ENCODE measurements around the gene MLANA. TPM values are rescaled to one million over a fixed set of nuclear protein-coding genes. Genes with fewer than 3 reads are reported as not detected.

MLANA gene
- total RNA-seq, 1 donor from 2014 or later: not detected

DNA sequence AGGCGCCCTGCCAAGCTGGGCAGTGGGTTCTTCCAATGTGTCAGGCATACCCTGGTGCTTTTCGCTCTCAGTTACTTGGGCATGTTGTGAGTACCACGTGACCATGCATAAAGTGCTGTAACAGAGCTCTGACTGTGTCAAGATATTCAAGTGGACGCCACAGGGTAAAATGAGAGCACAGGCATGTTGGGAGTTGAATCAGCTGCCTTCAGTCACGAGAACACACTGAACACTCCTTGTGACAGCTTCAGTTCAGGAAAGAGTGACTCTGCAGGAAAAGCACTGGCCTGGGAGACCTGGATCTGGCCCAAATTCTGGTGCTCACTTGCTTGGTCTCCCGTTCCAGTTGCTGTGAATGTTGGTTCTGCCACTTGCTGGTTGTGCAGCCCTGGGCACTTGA, 5.1 kb downstream of the MLANA start:
- DNase-seq (ENCODE audit: low spot score): no peak
- intact Hi-C loops (cut with DNase I): no loop called here

DNA sequence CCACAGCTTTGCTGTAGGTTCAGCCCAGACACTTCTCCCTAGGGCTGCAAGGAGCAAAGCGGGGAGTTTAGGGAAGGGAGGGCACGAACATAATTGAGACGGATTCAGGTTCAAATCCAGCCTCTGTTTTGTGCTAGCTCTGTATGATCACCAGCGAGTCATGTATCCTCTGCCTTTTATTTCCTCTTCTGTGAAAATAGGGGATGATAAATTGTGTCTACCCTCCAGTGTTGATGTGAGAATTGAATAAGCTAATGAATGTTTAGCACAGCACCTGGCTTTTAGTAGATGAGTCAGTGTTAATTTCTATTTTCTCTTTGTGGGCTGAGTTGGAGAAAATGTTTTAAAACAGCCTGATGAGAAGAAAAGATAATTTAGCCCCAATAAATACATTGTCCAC, 6.2 kb downstream of the MLANA start:
- intact Hi-C loops (cut with DNase I): no loop called here
- no peak for DNase-seq (ENCODE audit: low spot score)

DNA sequence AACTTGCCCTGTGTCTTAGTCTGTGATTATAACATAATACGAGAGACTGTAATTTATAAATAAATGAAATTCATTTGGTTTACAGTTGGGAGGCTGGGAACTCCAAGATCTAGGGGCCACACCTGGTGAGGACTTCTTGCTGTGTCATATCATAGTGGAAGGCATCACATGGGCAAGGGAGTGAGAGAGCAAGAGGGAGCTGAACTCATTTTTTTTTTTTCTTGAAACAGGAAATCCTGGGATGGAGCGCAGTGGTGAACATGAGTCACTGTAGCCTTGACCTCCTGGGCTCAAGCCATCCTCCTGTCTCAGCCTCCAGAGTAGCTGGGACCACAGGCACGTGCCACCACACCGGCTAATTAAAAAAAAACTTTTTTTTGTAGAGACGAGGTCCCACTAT, 7.2 kb downstream of the MLANA start:
- intact Hi-C loops (cut with DNase I): no loop called here
- DNase-seq (ENCODE audit: low spot score): no peak

DNA sequence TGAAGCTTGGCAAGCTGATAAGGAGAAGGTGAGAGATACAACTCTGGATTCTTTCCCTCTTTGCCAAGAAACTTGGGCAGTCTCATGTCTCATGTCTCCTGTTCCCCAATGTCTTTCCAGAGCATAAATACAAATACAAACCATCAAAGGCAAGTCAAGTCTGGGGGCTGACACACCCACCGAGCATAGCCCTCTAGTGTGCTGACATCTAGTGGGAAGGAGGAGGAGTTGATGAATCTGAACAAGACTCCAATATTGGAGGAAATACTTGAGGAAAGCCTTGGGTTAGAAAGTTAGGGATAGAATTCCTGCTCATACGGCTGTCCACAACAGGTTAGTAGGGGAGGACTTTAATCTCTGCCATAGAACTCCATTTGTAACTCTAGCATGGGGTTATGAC, 8.6 kb downstream of the MLANA start:
- DNase-seq (ENCODE audit: low spot score): no peak
- intact Hi-C loops (cut with DNase I): no loop called here

DNA sequence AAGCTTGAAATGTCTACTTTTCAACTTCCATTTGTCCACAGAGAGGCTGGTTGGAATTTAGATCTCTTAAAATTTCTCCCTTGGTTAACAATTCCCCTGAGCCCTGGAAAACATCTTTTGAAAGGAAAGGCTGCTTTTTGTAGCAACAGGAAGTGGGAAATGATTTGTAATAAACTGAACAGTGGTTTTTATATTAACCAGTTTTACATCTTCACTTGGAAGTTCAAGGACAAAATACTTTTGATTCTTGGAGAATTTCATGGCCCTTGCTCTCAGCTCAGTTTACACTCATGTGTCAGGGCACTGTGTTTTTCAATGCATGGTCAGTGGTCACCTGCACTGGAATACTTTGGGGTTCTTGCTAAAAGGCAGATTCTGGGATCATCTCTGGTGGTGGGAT, 9.9 kb downstream of the MLANA start:
- DNase-seq (ENCODE audit: low spot score): no peak
- intact Hi-C loops (cut with DNase I): no loop called here

DNA sequence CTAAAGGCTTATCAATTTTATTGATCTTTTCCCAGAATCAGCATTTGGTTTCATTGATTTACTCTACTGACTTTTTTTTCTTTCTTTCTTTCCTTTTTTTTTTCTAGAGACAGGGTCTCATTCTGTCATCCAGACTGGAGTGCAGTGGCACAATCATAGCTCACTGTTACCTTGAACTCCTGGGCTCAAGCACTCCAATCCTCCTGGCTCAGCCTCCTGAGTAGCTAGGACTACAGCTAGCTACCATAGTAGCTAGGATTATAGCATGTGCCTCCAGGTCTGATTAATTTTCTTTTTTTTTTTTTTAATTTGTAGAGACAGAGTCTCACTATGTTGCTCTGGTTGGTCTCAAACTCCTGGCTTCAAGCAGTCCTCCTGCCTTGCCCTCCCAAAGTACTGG, 11.7 kb downstream of the MLANA start:
- DNase-seq (ENCODE audit: low spot score): no peak
- intact Hi-C loops (cut with DNase I): no loop called here

DNA sequence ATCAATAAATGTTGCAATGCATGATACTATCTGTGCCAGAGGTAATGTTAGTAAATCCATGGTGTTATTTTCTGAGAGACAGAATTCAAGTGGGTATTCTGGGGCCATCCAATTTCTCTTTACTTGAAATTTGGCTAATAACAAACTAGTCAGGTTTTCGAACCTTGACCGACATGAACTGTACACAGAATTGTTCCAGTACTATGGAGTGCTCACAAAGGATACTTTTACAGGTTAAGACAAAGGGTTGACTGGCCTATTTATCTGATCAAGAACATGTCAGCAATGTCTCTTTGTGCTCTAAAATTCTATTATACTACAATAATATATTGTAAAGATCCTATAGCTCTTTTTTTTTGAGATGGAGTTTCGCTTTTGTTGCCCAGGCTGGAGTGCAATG, 18.2 kb downstream of the MLANA start:
- DNase-seq (ENCODE audit: low spot score): no peak
- intact Hi-C loops (cut with DNase I): no loop called here

DNA sequence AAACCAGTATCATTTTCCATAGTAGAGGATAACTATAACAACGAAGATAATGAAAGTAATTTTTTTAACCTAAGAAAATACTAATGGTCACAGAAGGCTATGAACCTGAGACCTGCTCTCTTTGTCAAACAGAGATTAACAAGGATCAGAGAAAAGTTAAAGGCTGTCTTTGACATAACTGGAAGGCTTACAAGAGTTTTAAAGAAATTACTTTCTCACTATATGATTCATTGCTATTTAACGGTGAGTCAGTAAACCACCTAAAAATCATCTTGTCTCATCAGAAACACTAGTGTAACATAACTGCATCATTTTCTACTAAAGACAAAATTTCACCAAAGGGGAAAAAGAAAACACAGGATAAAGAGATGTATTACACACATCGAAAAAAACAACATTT, 19.3 kb downstream of the MLANA start:
- intact Hi-C loops (cut with DNase I): no loop called here
- no peak for DNase-seq (ENCODE audit: low spot score)

DNA sequence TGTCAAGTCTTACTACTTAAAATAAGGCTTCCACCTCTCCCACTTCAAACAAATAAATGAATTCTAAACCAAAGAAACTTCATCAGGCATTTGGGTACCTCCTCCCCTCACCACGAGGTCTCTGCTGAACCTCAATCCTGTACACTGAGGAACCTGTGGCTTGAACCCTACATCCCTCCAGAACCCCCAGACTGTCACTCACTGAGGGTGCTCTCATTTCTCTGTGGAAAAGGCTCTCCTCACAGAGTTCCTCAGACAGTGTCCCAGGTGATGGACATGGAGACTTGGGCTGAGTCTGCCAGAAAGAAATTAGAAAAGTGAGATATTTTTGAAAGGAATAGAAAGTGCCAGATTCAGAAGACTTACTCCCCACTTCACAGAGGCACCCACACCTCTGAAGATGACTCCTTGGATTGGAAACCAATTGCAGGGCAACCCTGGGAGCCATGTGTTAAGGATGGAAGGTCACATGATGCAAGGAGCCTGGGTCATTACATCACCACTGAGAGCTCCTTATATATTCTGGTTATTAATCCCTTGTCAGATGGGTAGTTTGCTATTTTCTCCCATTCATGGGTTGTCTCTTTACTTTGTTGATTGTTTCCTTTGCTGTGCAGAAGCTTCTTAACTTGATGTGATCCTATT, 19.8 kb downstream of the MLANA start:
- intact Hi-C loops (cut with DNase I): no loop called here
- DNase-seq (ENCODE audit: low spot score): no peak

DNA sequence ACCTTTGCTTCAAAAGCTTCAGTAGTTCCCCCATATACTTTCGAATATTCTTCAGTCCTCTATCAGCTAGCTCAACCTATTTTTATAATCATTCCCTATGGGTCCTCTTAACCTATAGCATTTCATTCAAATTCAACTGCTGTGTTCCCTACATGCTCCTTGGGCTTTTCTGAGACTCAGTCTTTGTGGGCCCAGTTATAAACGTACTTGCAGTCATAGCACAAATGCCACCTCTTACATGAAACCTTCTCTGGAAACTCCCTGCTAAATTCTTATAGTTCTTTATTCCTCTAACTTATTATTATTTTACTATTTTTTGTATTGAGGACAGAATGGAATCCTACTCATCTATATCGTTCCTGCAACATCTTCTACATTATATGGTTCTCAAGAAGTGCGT, 24.7 kb downstream of the MLANA start:
- intact Hi-C loops (cut with DNase I): no loop called here
- DNase-seq (ENCODE audit: low spot score): no peak

DNA sequence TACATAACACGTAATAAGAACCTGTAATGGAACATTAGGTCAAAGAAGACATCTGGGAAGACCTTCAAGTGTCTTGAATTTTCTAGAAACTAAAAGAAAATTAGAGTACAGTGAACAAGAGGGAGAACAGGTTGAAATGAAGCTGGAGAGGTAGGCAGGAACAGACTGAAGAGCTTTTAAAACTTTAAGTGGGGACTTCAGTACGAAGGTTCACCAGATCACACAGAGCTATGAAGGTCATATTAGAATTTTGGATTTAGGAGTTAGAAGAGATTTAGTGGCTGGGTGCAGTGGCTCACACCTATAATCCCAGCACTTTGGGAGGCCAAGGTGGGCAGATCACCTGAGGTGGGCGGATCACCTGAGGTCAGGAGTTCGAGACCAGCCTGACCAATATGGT, 26.6 kb downstream of the MLANA start:
- intact Hi-C loops (cut with DNase I): no loop called here
- DNase-seq (ENCODE audit: low spot score): no peak

DNA sequence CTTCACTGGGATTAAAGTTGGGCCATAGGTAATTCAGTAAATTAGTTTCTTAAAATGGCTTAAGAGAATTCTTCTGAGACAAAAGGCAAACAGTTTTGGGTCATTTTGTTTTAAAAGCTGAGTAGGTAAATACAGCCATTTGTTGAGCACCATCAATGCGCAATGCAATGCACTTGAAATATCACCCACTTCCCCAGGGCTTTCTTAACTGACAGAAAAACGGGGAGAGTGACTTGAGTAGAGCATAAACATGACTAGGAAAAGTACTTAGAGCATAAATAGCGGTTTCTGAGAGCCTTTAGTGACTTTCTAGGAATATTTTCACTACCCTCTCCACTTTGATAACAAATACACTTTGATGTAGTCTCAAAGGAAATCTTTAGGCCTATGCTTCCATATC, 27.2 kb downstream of the MLANA start:
- intact Hi-C loops (cut with DNase I): no loop called here
- DNase-seq (ENCODE audit: low spot score): no peak

DNA sequence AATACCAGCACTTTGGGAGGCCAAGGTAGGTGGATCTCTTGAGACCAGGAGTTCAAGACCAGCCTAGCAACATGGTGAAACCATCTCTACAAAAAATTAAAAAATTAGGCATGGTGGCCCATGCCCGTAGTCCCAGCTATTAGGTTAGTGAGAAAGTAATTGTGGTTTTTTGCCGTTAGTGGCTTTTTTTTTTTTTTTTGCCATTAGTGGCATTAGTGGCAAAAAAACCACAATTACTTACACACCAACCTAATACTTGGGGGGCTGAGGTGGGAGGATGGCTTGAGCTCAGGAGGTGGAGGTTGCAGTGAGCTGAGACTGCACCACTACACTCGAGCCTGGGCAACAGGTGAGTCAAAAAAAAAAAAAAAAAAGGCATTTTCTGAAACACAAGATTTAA, 27.8 kb downstream of the MLANA start:
- intact Hi-C loops (cut with DNase I): no loop called here

DNA sequence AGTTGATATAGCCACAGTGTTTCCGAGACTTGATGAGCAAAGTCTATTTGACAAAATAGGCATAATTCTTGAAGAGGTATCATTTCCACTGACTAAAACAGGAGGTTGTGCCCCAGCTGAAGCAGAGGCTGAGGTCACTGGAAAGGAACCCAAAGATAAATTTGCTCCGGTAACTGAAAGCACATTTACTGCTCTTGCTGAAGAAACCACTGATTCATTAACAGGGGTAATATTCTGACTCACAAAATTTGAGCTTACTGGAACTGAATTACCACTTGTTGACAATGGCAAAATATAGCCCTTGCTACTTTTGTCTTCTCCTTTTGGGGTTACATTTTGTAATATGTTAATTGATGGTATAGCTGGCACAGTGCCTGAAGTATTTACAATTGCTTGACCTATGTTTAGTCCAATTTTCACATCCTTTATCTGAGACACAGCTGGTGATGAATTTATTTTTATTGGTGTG, 30.2 kb downstream of the MLANA start:
- intact Hi-C loops (cut with DNase I): no loop called here
- DNase-seq (ENCODE audit: low spot score): no peak

More for the DNA sequence above, 27.8 kb downstream of the MLANA start:
- no peak for DNase-seq (ENCODE audit: low spot score)

DNA sequence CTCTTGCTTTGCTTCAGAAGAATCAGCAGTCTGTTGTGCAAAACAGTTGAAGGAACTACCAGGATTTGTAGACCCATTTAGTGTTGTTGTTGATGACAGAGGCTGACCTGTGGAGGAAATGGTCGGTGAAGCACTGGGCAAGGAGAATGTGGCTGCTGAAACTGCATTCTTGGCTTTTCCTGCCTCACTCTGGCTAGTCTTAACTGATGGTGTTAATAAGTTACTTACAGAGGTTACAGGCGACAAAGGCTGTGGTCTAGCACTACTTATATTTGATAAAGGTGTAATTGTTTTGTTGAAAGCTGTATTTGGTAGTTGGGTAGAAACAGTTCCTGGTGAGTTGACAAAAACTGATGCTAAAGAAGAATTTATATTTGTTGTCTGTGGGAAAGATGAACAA, 31.5 kb downstream of the MLANA start:
- intact Hi-C loops (cut with DNase I): no loop called here
- DNase-seq (ENCODE audit: low spot score): no peak

DNA sequence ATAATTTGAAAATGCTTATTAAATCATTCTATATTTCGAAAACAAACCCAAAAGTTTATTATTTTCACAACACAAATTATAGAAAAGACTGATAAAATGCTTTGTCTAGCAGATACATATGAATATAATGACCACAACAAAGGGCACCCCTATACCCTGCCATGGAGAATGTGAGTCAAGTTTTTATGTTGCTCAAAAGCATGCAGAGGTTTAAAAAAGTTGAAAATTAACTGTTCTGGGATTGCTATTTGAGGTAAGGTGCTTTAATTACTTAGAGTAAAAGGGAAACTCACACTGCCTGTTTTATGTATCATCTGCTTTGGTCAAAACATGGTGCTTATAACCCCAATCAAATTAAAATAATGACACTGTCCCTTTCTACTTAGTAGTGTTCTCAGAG, 41.0 kb downstream of the MLANA start:
- intact Hi-C loops (cut with DNase I): no loop called here
- DNase-seq (ENCODE audit: low spot score): no peak

DNA sequence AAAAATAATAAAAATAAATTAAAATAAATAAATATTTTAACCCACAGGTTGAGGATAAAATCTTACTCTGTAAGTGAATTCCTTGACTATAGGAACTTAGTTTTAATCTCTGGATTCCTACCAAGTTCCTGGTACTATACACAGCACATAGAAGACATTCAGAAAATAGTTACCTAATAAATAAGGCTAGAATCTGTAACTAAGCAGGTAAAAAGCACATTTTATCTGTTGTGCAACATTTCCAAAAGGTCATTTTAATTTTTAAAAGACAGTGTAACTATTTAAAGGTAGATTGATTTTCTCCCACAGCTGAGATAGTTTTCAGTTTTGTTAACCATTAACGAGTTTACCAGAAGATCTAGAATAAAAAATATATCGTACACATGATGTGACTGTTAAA, 47.8 kb downstream of the MLANA start:
- DNase-seq (ENCODE audit: low spot score): no peak
- intact Hi-C loops (cut with DNase I): no loop called here

DNA sequence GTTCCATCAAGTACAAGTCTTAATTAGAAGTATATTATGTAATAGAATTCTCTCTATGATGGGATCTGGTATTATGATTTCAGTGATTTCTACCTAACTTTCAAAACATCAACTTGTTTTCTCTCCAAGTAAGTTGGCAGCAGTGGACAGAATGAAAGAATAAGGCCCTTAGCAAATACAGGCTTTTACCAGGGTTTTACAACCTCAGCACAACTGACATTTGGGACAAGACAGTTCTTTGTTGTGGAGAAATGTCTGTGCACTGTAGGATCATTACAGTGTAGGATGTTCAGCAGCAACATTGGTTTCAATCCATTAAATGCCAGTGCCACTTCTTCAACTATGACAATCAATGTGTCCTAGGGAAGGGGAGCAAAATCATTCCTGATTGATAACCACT, 48.8 kb downstream of the MLANA start:
- no peak for DNase-seq (ENCODE audit: low spot score)
- intact Hi-C loops (cut with DNase I): no loop called here

DNA sequence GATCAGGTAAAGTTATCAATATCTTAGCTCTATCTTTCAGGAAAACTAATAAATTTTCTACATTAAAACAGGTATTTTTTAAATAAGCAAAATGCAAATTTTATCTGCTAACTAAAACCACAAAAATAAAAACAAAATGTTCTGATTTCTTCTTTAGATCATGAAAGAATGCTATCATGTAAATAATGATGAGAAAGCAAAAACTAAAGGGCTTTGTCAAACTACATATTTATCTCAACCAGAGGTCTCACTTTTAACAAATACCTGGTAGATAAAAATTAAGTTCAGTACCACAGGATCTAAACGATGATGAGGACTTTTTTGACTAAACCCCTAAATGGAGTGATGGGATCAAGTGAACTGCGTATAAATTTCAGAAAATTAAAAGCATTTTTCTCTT, 50.5 kb downstream of the MLANA start:
- intact Hi-C loops (cut with DNase I): no loop called here
- DNase-seq (ENCODE audit: low spot score): no peak

DNA sequence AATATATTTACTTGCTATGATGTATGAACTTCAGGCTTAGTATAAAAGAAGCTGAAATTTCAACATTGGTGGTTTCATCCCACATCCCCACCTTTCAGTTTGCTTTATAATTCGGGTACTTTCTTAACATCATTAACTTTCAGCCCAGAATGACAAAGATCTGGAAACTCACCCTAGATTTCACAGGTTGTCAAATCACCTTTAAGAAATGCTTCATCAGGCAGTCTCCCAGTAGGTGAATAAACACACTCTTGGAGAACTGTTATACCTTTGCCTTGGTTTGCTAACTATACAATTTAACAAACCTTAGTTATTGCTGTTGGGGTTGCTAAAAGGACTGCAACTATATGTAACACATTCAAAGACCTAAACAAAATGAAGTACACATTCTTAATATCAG, 54.4 kb downstream of the MLANA start:
- no peak for DNase-seq (ENCODE audit: low spot score)
- intact Hi-C loops (cut with DNase I): no loop called here

DNA sequence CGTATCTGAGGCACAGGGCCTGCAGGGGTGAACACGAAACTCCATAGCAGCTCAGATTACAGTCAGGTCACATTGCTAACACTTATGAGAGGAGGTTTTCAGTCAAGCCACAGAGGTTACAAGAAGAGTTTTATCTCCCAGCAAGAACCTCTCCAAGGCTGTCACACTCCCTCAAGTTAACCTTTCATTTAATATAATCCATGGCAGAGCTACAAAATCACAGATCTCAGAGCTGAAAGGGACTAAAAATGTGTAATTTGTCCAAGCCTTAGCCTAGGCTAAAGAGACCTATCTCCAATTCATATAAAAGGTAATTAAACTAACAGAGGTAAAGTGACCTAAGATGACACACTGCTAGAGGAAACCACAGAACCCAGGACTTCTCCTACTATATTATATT, 57.2 kb downstream of the MLANA start:
- intact Hi-C loops (cut with DNase I): no loop called here
- no peak for DNase-seq (ENCODE audit: low spot score)

DNA sequence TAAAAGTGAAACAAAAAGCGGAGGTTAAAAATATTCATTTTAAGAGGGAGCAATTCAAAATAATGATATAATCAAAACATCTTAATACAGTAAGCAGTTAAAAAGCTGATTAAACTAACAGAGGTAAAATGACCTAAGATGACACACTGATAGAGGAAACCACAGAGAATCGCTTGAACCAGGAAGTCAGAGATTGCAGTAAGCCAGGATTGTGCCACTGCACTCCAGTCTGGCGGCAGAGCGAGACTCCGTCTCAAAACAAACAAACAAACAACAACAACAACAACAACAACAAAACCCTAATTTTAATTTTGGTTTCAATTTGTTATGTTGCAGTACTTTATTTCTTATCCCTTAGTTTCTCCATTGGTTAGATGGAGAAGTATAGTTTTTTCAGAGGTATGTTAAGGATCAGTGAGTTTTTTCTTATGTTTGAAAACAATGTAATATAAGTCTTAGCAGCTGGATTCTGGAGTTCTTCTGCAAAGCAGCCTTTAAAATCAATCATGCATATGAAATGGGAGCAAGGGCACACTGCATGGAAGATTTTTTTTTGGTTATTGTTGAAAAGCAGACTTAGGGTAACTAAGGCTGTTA, 58.5 kb downstream of the MLANA start:
- intact Hi-C loops (cut with DNase I): no loop called here
- no peak for DNase-seq (ENCODE audit: low spot score)
